Muscle layer of duodenum (tissue), 2 donors: Measurements from ENCODE around the gene INSYN1.
"Not testable (repeated sequence)": the region's sequence is repeated elsewhere in the genome, so short reads cannot be mapped to it uniquely, and the experiment has no call there.

Experiments used
- H3K27ac ChIP-seq: one replicate; pipeline ENCODE4 v1.7.0; 2013; ENCODE audit warnings: mild to moderate bottlenecking, low read length
- H3K27me3 ChIP-seq: one replicate; pipeline ENCODE4 v1.7.0; 2013; ENCODE audit warnings: low read depth, mild to moderate bottlenecking, control low read depth, low read length
- H3K36me3 ChIP-seq, 2 donors: one replicate each; pipeline ENCODE4 v1.7.0; 2013; ENCODE audit warnings: low read length in 2 of 2, control low read depth in 1 of 2, mild to moderate bottlenecking in 1 of 2; ENCODE audit not compliant: insufficient read depth in 2 of 2, control insufficient read depth in 1 of 2
- H3K4me1 ChIP-seq, 2 donors: one replicate each; pipeline ENCODE4 v1.7.0; 2013; ENCODE audit warnings: low read length in 2 of 2, mild to moderate bottlenecking in 2 of 2, control low read depth in 1 of 2, moderate library complexity in 1 of 2; ENCODE audit not compliant: insufficient read depth in 2 of 2, control insufficient read depth in 1 of 2
- H3K4me3 ChIP-seq, 2 donors: one replicate each; pipeline ENCODE4 v1.7.0; 2013; ENCODE audit warnings: low read length in 2 of 2, low read depth in 1 of 2, mild to moderate bottlenecking in 1 of 2
- H3K9me3 ChIP-seq, 2 donors: one replicate each; pipeline ENCODE4 v1.7.0; 2013; ENCODE audit warnings: low read length in 2 of 2, control low read depth in 1 of 2, mild to moderate bottlenecking in 1 of 2; ENCODE audit not compliant: control insufficient read depth in 1 of 2
- donor health status: healthy.

INSYN1 gene, protein sequence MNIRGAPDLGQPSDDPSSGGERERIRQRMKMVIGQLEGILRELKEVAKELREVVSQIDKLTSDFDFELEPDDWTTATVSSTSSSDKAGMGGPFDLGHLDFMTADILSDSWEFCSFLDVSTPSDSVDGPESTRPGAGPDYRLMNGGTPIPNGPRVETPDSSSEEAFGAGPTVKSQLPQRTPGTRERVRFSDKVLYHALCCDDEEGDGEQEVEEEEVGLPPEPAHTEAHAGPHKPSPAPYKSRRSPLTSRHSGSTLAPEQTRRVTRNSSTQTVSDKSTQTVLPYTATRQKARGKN

DNA sequence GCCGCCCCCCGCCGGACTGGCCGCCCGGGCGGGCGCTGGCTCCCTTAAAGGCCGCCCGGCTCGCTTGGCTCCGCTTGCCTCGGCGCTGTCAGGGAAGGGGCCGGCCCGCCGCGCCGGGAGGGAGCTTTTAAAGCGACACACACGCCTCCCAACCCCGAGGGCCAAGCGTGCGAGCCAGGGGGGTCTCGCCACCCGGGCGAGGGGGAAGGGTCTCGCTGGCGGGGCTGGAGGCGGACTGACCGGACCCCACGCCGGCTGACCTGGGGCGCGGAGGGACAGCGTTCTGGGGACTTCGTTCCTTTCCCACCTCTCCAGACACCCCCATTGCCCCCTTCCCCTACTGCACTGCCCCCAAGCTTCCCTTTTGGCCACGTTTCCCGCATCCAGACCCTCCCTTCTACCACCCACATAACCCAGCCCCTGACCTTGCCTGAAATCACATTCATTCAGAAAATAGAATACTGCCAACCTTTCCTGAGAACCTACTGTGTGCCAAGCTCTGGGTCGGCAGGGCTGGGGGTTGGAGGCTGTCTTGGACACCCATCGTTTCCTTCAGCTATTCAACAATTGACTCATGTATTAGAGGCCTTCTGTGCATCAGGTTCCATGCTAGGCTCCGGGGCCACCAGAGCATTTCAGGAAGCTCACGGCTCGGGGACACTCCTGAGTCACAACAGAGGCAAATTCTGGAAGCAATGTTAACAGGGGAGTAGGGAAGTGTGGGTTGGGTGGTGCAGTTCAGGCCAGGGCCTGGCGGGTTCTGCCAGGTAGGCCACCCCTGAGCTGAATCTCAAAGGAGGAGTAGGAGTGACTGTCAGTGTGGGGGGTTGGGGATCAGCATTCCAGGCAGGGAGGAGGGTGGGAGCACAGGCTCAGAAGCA, at the start of gene INSYN1:
Gene INSYN1, minus strand, starts transcription at position 102 of the 881 bp plus-strand sequence. CDS start 2,221 bp downstream, outside the sequence.
- Histone ChIP-seq H3K27me3 (no peaks in the 10 kb centered on the region), H3K36me3 (no peaks in the 10 kb centered on the region), H3K4me1 (peaks cover 0 to 22% of the 10 kb centered on the region in 2 donors), H3K27ac (no peak within 1 kb of the TSS), H3K4me3 (peak within 1 kb of the TSS; percentile 21 to 75), H3K9me3 (no peaks in the 10 kb centered on the region)

DNA sequence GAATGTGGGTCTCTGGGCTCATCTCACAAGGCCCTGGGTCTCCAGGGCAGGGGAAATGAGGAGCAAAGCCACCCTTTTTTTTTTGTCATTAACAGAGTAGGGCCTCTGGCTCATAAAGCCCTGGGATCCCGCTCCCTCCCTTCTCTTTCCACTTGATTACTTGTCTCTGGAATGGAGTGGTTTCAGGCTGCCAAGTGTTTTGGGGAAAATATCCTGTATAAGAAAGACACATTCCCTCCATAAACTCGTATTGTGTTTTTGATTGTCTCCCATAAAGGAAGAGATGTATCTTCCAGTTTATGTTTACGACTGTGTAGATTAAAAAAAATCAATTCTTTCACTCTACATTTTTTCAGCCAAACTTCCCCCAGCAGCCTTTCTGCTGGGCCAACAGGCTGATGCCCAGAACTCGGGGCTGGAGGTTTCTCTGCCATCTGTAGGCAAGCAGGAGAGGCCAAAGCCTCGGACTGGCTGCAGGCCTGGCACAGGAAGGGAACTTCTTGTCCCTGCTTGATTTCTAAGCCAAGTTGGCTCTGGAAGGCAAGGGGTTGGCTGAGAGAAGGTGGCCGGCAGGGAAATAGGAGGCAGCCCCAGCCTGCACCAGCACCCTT, 49.4 kb upstream of the INSYN1 start:
- H3K27me3 ChIP-seq, result no peaks in the 10 kb centered on the region
- no peaks in the 10 kb centered on the region for H3K36me3 ChIP-seq
- H3K4me1 ChIP-seq, result peaks cover 10 to 13% of the 10 kb centered on the region in 2 donors
- no peak overlapping the region for H3K27ac ChIP-seq
- H3K9me3 ChIP-seq, result no peaks in the 10 kb centered on the region
- H3K4me3 ChIP-seq, result no peak overlapping the region

DNA sequence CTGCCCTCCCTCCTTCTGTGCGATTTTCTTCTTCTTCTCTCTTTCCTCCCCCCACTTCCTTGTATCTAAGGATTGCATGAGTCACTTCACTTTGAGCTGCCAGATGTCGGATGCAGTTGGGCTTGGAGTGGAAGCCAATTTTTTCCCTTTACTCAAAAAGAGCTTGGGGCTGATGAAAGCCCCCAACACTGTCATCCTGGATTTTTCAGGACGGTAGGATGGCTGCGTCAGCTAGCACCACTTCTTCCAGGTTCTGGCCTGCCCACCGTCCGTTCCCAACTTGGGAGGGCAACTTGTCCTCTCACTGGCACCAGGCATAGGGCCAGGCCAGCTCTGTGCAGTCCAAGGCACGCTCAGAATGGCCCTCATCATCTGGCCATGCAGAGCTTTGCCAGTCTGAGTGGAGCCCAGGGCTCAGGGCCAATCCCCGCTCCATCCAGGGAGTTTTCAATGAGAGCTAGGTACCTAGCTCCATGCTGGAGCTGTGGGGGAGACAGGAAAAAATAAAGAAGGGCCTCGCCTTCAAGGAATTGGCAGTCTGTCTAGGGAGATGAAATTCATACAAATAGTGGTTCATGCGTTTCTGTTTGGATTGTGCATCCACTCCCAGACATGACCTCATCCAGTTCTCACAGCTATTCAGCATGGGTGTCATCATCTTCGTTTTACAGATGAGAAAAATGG, 47.7 kb upstream of the INSYN1 start:
- Histone ChIP-seq H3K27ac (peak overlapping the region; percentile 34), H3K4me1 (peaks cover 10 to 13% of the 10 kb centered on the region in 2 donors), H3K36me3 (no peaks in the 10 kb centered on the region), H3K27me3 (no peaks in the 10 kb centered on the region), H3K9me3 (no peaks in the 10 kb centered on the region), H3K4me3 (no peak overlapping the region)

DNA sequence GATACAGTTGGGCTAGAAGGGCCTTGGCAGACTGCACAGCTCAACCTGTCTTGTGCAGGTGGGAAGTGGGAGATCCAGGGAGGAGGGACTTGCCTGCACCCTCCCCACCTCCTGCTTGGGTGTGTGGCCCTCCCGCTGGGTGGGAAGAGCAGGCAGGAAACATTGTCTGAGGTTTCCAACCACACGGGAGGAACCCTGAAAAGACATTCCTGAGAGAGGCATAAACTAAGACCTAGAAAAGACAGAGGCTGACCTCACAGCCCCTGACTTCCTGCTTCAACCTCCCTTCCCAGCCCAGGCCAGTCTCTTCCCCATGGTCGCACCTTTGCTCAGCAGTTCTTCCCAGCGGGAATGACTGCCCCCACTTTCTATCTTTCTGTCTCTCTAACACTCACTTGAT, 46.3 kb upstream of the INSYN1 start:
- no peak overlapping the region for H3K4me3 ChIP-seq
- H3K27ac ChIP-seq, result no peak overlapping the region
- H3K4me1 ChIP-seq, result peaks cover 10 to 13% of the 10 kb centered on the region in 2 donors
- H3K9me3 ChIP-seq, result no peaks in the 10 kb centered on the region
- no peaks in the 10 kb centered on the region for H3K27me3 ChIP-seq
- no peaks in the 10 kb centered on the region for H3K36me3 ChIP-seq

DNA sequence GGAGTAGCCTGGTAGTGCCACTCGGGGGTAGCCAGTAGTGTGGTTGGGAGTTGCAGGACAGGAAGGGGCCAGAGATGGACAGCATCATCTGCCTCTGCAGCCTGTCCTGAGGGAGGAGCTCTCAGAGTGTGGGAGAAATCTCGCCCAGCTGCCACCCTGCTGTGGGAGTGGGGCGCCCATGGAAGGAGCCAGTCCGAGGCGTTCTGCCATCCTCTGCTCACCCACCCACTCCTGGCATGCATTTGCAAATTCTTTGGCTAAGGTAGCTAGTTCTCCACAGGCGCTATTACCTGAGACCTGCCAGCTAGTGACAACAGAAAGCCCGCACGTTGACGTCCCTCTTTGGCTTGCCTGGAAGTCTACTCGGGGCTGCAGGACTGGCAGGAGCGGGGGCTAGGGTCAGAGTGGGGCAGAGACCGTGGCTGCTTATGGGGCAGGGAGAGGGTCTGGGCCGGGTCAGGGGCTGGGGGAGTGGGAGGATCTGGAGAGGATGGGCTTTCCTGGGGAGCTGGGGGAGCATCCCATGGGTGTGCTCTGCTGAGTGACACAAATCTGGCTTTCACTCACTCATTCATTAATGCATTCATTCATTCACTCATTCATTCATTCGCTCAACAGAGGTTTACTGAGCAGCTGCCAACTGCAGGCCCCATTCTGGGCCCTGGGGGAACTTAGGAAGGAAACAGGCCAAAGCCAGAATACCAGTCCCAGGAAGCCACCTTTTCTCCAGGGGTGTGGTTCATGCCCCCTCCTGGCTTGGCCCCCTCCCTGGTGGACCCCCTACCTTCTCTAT, 44.4 kb upstream of the INSYN1 start:
- no peaks in the 10 kb centered on the region for H3K36me3 ChIP-seq
- no peak overlapping the region for H3K27ac ChIP-seq
- H3K9me3 ChIP-seq, result no peaks in the 10 kb centered on the region
- H3K27me3 ChIP-seq, result no peaks in the 10 kb centered on the region
- H3K4me3 ChIP-seq, result no peak overlapping the region
- peaks cover 10 to 13% of the 10 kb centered on the region in 2 donors for H3K4me1 ChIP-seq

DNA sequence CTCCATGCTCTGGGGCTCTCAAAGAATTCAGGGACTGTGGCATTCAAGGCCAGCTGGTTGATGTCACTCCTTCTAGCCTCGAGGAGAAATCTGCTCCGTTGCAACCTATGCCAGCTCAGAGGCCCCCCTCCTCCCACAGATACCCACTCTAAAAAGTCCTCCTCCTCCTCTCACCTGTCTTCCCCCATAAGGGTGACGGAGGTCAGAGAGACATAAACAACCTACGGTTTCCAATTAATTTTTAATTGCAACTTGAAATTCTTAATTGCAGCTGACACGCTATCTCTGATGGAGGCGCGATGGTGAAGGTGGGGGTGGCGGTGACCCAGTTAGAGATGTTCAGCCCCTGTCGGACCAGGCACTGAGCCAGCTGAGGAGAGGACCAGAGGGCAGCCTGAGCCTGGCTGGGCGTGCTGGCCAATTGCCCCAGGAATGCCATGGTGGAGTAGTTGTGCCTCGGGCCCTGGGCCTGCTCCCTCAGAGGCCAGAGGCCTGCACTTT, 43.2 kb upstream of the INSYN1 start:
- H3K4me3 ChIP-seq, result no peak overlapping the region
- H3K36me3 ChIP-seq, result no peaks in the 10 kb centered on the region
- peaks cover 9 to 13% of the 10 kb centered on the region in 2 donors for H3K4me1 ChIP-seq
- no peaks in the 10 kb centered on the region for H3K27me3 ChIP-seq
- no peaks in the 10 kb centered on the region for H3K9me3 ChIP-seq
- H3K27ac ChIP-seq, result no peak overlapping the region

DNA sequence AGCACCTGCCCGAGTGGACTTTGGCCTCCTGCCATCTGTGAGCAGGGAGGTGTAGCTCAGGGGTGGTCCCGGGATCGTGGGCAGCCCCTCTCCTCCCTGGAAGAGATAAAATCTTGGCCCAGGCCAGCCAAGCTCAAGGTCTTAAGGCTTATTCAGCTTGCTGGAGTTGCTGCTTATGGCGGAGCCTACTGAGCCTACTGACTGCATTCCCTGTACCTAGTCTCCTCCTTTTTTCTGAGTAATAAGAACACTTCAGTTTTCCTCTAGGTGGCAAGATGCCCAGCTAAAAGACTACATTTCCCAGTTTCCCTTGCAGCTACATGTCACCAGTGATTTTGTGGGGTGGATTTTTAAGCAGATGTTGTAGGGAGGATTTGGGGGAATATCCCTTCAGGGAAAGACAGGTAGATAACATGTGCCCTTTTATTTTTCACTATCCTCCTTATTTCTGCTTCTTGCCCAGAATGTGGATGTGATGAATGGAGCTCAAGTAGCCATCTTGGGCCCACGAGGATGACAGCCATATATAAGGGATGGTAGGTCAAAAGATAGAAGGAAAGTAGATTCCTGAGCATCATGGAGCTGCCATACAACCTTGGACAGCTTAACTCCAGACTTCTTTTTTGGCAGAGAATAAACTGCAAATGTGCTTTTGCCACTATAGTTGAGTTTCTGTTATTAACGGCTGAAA, 41.4 kb upstream of the INSYN1 start:
- Histone ChIP-seq H3K36me3 (no peaks in the 10 kb centered on the region), H3K27me3 (no peaks in the 10 kb centered on the region), H3K4me1 (no peaks in the 10 kb centered on the region), H3K27ac (no peak overlapping the region), H3K4me3 (no peak overlapping the region), H3K9me3 (no peaks in the 10 kb centered on the region)

DNA sequence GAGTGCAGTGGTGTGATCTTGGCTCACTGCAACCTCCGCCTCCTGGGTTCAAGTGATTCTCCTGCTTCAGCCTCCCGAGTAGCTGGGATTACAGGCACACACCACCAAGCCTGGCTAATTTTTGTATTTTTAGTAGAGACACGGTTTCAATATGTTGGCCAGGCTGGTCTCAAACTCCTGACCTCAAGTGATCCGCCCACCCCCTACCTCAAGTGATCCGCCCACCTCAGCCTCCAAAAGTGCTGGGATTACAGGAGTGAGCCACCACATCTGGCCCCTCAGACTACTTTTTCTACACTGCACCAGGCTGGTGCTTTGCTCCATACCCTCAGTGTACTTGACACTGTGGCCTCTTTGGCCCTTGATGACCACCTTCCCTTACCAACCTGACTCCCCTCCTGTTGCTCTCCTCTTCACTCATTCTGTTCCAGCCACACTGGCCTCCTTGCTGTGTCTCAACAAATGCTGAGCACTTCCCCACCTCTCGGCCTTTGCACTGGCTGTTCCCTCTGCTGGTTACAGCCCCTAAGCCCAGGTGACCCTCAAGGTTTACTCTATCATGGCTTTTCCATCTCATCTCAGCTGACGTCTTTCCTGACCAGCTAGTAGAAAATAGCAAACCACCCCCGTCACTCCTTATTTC, 39.9 kb upstream of the INSYN1 start:
- not testable (repeated sequence) for H3K4me1 ChIP-seq, H3K4me3 ChIP-seq, H3K36me3 ChIP-seq, H3K27ac ChIP-seq, H3K27me3 ChIP-seq, H3K9me3 ChIP-seq

DNA sequence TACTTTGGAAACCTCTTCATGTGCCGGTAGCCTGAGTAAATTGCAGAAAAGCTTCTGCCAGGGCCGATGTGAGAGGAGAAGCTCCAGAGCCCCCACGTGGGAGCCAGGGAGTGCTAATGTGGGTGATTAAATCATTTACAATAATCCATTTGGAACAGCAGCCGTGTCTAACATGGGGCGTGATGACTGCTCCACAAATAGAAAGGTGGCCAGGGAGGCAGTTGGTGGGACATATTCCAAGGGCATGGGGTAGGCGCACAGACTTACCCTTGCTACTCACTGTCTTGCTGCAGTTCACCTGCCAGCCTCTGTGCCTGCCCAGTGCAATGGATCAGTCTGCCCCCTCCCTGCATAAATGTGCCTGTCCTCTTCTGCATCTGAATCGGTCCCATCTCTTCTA, 39.3 kb upstream of the INSYN1 start:
- H3K27ac ChIP-seq, result no peak overlapping the region
- no peaks in the 10 kb centered on the region for H3K4me1 ChIP-seq
- no peaks in the 10 kb centered on the region for H3K9me3 ChIP-seq
- H3K27me3 ChIP-seq, result no peaks in the 10 kb centered on the region
- no peaks in the 10 kb centered on the region for H3K36me3 ChIP-seq
- no peak overlapping the region for H3K4me3 ChIP-seq
